CD14-positive monocyte (primary cell): ENCODE measurements around the gene DHCR24. TPM values are rescaled to one million over a fixed set of nuclear protein-coding genes. Genes with fewer than 3 reads are reported as not detected.

ENCODE experiments used
- DNase-seq, 3 donors: peaks; one replicate each; pipeline ENCODE4 v3.0.0-alpha.2; 2011 to 2022
- H2AFZ ChIP-seq: 2 replicates; pipeline ENCODE4 v1.6.0; 2012; ENCODE audit warnings: mild to moderate bottlenecking, low read depth, low read length, inconsistent platforms; ENCODE audit not compliant: insufficient read depth, poor library complexity, severe bottlenecking
- H3K27ac ChIP-seq, 2 donors: 1 replicate in 1 of 2; 2 replicates in 1 of 2; pipeline ENCODE4 v1.5.1; 2012 to 2013; ENCODE audit warnings: low read length in 2 of 2, control low read depth in 1 of 2, inconsistent platforms in 1 of 2, low read depth in 1 of 2, mild to moderate bottlenecking in 1 of 2
- H3K27me3 ChIP-seq, 2 donors: one replicate each; pipeline versions ENCODE4 v1.6.0 to v1.6.1; 2011 to 2013; ENCODE audit warnings: low read length in 2 of 2; ENCODE audit not compliant: control insufficient read depth in 2 of 2, insufficient read depth in 2 of 2
- H3K36me3 ChIP-seq, 2 donors: replicated peaks in 1 of 2; 1 replicate in 1 of 2; 2 replicates in 1 of 2; pipeline versions ENCODE4 v1.5.1 to v1.6.1; 2012 to 2013; ENCODE audit warnings: low read length in 2 of 2, control low read depth in 1 of 2, inconsistent platforms in 1 of 2, mild to moderate bottlenecking in 1 of 2; ENCODE audit not compliant: insufficient read depth in 2 of 2, control insufficient read depth in 1 of 2
- H3K4me1 ChIP-seq, 2 donors: 1 replicate in 1 of 2; 2 replicates in 1 of 2; pipeline versions ENCODE4 v1.5.1 to v1.6.1; 2012 to 2013; ENCODE audit warnings: low read length in 2 of 2, control low read depth in 1 of 2, inconsistent platforms in 1 of 2, mild to moderate bottlenecking in 1 of 2, moderate library complexity in 1 of 2; ENCODE audit not compliant: insufficient read depth in 2 of 2, control insufficient read depth in 1 of 2
- H3K4me2 ChIP-seq: replicated peaks from 2 replicates; pipeline ENCODE3; 2012; ENCODE audit warnings: low read length, moderate library complexity, mild to moderate bottlenecking; ENCODE audit not compliant: poor library complexity, severe bottlenecking; ENCODE audit errors: extremely low read depth
- H3K4me3 ChIP-seq, 3 experiments: fragments of 200-600 bp in 1 of 3; sonication (generic) in 1 of 3; replicated peaks in 1 of 3; 1 replicate in 2 of 3; 2 replicates in 1 of 3; pipeline ENCODE4 v1.5.1; 2011 to 2013; ENCODE audit warnings: low read length in 3 of 3, mild to moderate bottlenecking in 3 of 3, control low read depth in 2 of 3, low read depth in 2 of 3, inconsistent platforms in 1 of 3, moderate library complexity in 1 of 3
- H3K79me2 ChIP-seq: 2 replicates; pipeline ENCODE4 v1.6.0; 2012; ENCODE audit warnings: mild to moderate bottlenecking, control low read depth, inconsistent platforms, low read length, moderate library complexity; ENCODE audit not compliant: insufficient read depth
- H3K9ac ChIP-seq: 2 replicates; pipeline ENCODE4 v1.6.0; 2017; ENCODE audit warnings: low read length, mild to moderate bottlenecking; ENCODE audit not compliant: insufficient read depth, poor library complexity, severe bottlenecking
- H3K9me3 ChIP-seq, 2 donors: replicated peaks in 1 of 2; 1 replicate in 1 of 2; 2 replicates in 1 of 2; pipeline versions ENCODE4 v1.5.1 to v1.6.1; 2012 to 2013; ENCODE audit warnings: low read length in 2 of 2, control low read depth in 1 of 2; ENCODE audit not compliant: control insufficient read depth in 1 of 2, insufficient read depth in 1 of 2
- H4K20me1 ChIP-seq: 2 replicates; pipeline ENCODE4 v1.6.0; 2012; ENCODE audit warnings: mild to moderate bottlenecking, low read length, control low read depth, moderate library complexity; ENCODE audit not compliant: insufficient read depth
- H3K27ac Mint-ChIP-seq, 7 donors: one replicate each; pipeline ENCODE4 v1.8.0; 2020; ENCODE audit warnings: mild to moderate bottlenecking in 7 of 7, mixed read lengths in 7 of 7, moderate library complexity in 6 of 7, inconsistent platforms in 2 of 7
- H3K27me3 Mint-ChIP-seq, 3 donors: one replicate each; pipeline ENCODE4 v1.8.0; 2021 to 2022; ENCODE audit warnings: low read depth in 3 of 3, mild to moderate bottlenecking in 3 of 3, mixed read lengths in 3 of 3, moderate library complexity in 3 of 3, inconsistent platforms in 1 of 3
- H3K36me3 Mint-ChIP-seq, 2 donors: one replicate each; pipeline ENCODE4 v1.8.0; 2020; ENCODE audit warnings: mixed read lengths in 2 of 2, inconsistent platforms in 1 of 2, mild to moderate bottlenecking in 1 of 2
- H3K4me1 Mint-ChIP-seq: one replicate; pipeline ENCODE4 v1.8.0; 2020; ENCODE audit warnings: mild to moderate bottlenecking, mixed read lengths
- H3K4me3 Mint-ChIP-seq, 2 donors: one replicate each; pipeline ENCODE4 v1.8.0; 2020; ENCODE audit warnings: mild to moderate bottlenecking in 2 of 2, mixed read lengths in 2 of 2, moderate library complexity in 1 of 2
- H3K9me3 Mint-ChIP-seq, 7 donors: one replicate each; pipeline ENCODE4 v1.8.0; 2020 to 2022; ENCODE audit warnings: mixed read lengths in 7 of 7, mild to moderate bottlenecking in 6 of 7, moderate library complexity in 6 of 7, inconsistent platforms in 2 of 7
- WGBS: methylation state at CpG from one replicate; pipeline ENCODE4 v1.1.5; 2013; ENCODE audit warnings: missing lambda C conversion rate; ENCODE audit not compliant: insufficient coverage; 5-methylcytosine and 5-hydroxymethylcytosine counted together
- intact Hi-C, 2 donors: fragments of 100-400 bp; cut with micrococcal nuclease; formaldehyde crosslinking; loops; one replicate each; pipeline versions ENCODE4 v1.15.0 to v1.15.1; 2023
- polyA plus RNA-seq, 3 donors: library from polyadenylated mRNA; depleted of rRNA in 1 of 3; unstranded in 2 of 3; stranded (reverse) in 1 of 3; fragments of 300-500 nt in 2 of 3; fragments of >200 nt in 1 of 3; fragmentation: Illumina TruSeq in 2 of 3; gene quantifications; 1 replicate in 2 of 3; 2 replicates in 1 of 3; pipeline ENCODE4 v1.2.3, GENCODE V29; 2012 to 2021
- TF ChIP-seq, protein P1 (sequence below): fragments of 200-600 bp; IDR thresholded peaks from one replicate; pipeline ENCODE4 v1.8.0; 2022; ENCODE audit warnings: antibody characterized with exemption, mild to moderate bottlenecking

DHCR24 gene
- polyA plus RNA-seq, 3 donors, result 0.48 to 3.5 (median 3.0) TPM

DNA sequence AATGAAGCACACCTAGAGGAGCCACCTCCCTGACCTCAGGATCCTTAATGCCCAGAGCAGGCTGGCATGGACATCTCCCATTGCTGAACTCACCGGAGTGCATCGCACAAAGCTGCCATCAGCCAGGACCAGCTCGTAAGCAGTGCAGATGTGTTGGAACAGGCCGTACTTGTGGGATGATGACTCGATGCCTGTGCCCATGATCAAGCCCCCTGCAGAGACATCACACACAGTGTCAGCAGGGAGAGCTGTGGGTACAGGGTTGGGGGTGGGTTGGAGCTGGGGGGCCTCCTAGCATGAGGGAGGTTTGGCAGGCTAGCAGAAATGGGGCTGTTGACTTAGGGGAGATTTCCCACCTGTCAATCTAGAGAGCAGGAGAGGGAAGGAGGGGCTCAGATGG is 12.0 kb downstream of the DHCR24 start:
- H3K27ac ChIP-seq, result no peak overlapping the region
- WGBS, result 98% methylated on average over 5 of the region's 5 CpGs
- no peaks in the 10 kb centered on the region for H3K9me3 ChIP-seq
- H3K27me3 Mint-ChIP-seq, result peaks cover 0 to 1% (median 0%) of the 10 kb centered on the region in 3 donors
- H3K36me3 Mint-ChIP-seq, result peaks cover 30 to 62% of the 10 kb centered on the region in 2 donors
- no peak overlapping the region for H3K4me3 Mint-ChIP-seq
- no peaks in the 10 kb centered on the region for H4K20me1 ChIP-seq
- H3K4me3 ChIP-seq, result no peak overlapping the region
- no peak overlapping the region for H3K9ac ChIP-seq
- TF ChIP-seq, protein P1, sequence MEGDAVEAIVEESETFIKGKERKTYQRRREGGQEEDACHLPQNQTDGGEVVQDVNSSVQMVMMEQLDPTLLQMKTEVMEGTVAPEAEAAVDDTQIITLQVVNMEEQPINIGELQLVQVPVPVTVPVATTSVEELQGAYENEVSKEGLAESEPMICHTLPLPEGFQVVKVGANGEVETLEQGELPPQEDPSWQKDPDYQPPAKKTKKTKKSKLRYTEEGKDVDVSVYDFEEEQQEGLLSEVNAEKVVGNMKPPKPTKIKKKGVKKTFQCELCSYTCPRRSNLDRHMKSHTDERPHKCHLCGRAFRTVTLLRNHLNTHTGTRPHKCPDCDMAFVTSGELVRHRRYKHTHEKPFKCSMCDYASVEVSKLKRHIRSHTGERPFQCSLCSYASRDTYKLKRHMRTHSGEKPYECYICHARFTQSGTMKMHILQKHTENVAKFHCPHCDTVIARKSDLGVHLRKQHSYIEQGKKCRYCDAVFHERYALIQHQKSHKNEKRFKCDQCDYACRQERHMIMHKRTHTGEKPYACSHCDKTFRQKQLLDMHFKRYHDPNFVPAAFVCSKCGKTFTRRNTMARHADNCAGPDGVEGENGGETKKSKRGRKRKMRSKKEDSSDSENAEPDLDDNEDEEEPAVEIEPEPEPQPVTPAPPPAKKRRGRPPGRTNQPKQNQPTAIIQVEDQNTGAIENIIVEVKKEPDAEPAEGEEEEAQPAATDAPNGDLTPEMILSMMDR, result no peak
- no peaks in the 10 kb centered on the region for H3K4me1 Mint-ChIP-seq
- no peak overlapping the region for H2AFZ ChIP-seq
- H3K4me1 ChIP-seq, result no peaks in the 10 kb centered on the region
- no peaks in the 10 kb centered on the region for H3K79me2 ChIP-seq
- peaks cover 0 to 4% (median 0%) of the 10 kb centered on the region in 7 donors for H3K9me3 Mint-ChIP-seq
- intact Hi-C loops, result no loop called here
- peaks cover 0 to 20% of the 10 kb centered on the region in 2 donors for H3K36me3 ChIP-seq
- no peak overlapping the region for H3K27ac Mint-ChIP-seq
- no peak for DNase-seq
- H3K27me3 ChIP-seq, result no peaks in the 10 kb centered on the region
- H3K4me2 ChIP-seq, result no peak overlapping the region

DNA sequence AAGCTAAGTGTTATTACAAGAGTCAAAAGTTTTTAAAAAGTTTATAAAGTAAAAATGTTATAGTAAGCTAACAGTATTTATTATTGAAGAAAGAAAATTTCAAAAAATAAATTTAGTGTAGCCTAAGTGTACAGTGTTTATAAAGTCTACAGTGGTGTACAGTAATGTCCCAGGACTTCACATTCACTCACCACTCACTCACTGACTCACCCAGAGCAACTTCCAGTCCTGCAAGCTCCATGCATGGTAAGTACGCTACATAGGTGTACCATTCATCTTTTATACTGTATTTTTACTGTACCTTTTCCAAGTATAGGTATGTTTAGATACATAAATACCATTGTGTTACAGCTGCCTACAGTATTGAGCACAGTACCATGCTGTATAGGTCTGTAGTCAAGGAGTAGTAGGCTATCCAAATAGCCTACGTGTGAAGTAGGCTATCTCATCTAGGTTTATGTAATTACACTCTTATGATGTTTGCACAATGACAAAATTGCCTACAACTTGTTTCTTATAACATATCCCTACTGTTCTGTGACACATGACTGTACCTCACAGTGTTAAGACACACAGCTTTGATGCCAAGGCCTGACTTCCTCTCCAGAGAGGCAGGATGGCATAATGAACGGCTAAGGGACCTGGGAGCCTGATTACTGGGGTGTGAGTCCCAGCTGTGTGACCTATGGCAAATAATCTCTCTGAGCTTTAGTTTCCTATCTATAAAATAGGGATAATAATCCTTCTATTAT is 12.7 kb downstream of the DHCR24 start:
- no peaks in the 10 kb centered on the region for H3K4me1 ChIP-seq
- Mint-ChIP-seq H3K27me3 (peaks cover 0 to 1% (median 0%) of the 10 kb centered on the region in 3 donors), H3K36me3 (peaks cover 28 to 59% of the 10 kb centered on the region in 2 donors), H3K9me3 (peaks cover 0 to 4% (median 0%) of the 10 kb centered on the region in 7 donors), H3K27ac (no peak overlapping the region), H3K4me1 (no peaks in the 10 kb centered on the region), H3K4me3 (no peak overlapping the region)
- H4K20me1 ChIP-seq, result no peaks in the 10 kb centered on the region
- intact Hi-C loops, result no loop called here
- TF ChIP-seq, protein P1, result no peak
- H3K27ac ChIP-seq, result no peak overlapping the region
- no peaks in the 10 kb centered on the region for H3K79me2 ChIP-seq
- no peak overlapping the region for H3K4me2 ChIP-seq
- no peaks in the 10 kb centered on the region for H3K9me3 ChIP-seq
- H2AFZ ChIP-seq, result no peak overlapping the region
- DNase-seq, result no peak
- no peaks in the 10 kb centered on the region for H3K27me3 ChIP-seq
- no peak overlapping the region for H3K9ac ChIP-seq
- no peak overlapping the region for H3K4me3 ChIP-seq
- H3K36me3 ChIP-seq, result peaks cover 0 to 20% of the 10 kb centered on the region in 2 donors
- no CpG with 5 or more reads among the region's 3 CpGs for WGBS
